H1 (cell line): Measurements from ENCODE around the gene PDE8B. TPM values are rescaled to one million over a fixed set of nuclear protein-coding genes. Genes with fewer than 3 reads are reported as not detected.
A peak's percentile ranks its signal among the peaks of the same experiment; 100 is the strongest.

Experiments
- CTCF ChIA-PET: fragments of 300-600 bp; sonication (Branson Sonifier 250); formaldehyde crosslinking; loops from one replicate; lab custom pipeline; 2021; ENCODE audit not compliant: partially characterized antibody; lab: Charles Lee
- POLR2A ChIA-PET: fragments of 300-600 bp; sonication (Branson Sonifier 250); formaldehyde crosslinking; loops from one replicate; lab custom pipeline; 2021; ENCODE audit warnings: inconsistent platforms; ENCODE audit not compliant: partially characterized antibody; lab: Charles Lee
- DNase-seq, 2 experiments: peaks; one replicate each; pipeline versions ENCODE4 v3.0.0 to v3.0.0-alpha.2; 2010 to 2022; ENCODE audit warnings: low spot score in 2 of 2, low read depth in 1 of 2, mixed read lengths in 1 of 2
- FAIRE-seq: peaks from 2 replicates; lab custom pipeline; 2011; peaks lifted over from hg19 to GRCh38; lab: Jason Lieb, UNC
- H2AFZ ChIP-seq: 2 replicates; pipeline ENCODE4 v1.8.1; 2012; ENCODE audit warnings: low read length, inconsistent platforms
- H2AK5ac ChIP-seq: 2 replicates; pipeline ENCODE4 v1.6.1; 2013; ENCODE audit warnings: low read depth, low read length
- H2BK120ac ChIP-seq: replicated peaks from 2 replicates; pipeline ENCODE3; 2013; ENCODE audit warnings: low read depth, low read length, inconsistent platforms
- H2BK12ac ChIP-seq: 2 replicates; pipeline ENCODE4 v1.6.1; 2013; ENCODE audit warnings: low read depth, low read length
- H2BK15ac ChIP-seq: 2 replicates; pipeline ENCODE4 v1.6.1; 2013; ENCODE audit warnings: low read length
- H2BK20ac ChIP-seq: 2 replicates; pipeline ENCODE4 v1.6.1; 2013; ENCODE audit warnings: low read length
- H2BK5ac ChIP-seq: 2 replicates; pipeline ENCODE4 v1.6.1; 2013; ENCODE audit warnings: low read depth, low read length
- H3K14ac ChIP-seq: 2 replicates; pipeline ENCODE4 v1.6.1; 2013; ENCODE audit warnings: inconsistent platforms; ENCODE audit not compliant: insufficient read length
- H3K18ac ChIP-seq: 2 replicates; pipeline ENCODE4 v1.6.1; 2013; ENCODE audit warnings: low read length; ENCODE audit errors: extremely low read depth
- H3K23ac ChIP-seq: 2 replicates; pipeline ENCODE4 v1.6.1; 2013; ENCODE audit warnings: inconsistent platforms; ENCODE audit not compliant: insufficient read length
- H3K23me2 ChIP-seq: 2 replicates; pipeline ENCODE4 v1.6.1; 2013; ENCODE audit warnings: low read depth, low read length
- H3K27ac ChIP-seq: 2 replicates; pipeline ENCODE4 v1.6.1; 2011; ENCODE audit warnings: low read depth, low read length, inconsistent platforms
- H3K27me3 ChIP-seq, 4 experiments: replicated peaks in 1 of 4; 1 replicate in 1 of 4; 2 replicates in 3 of 4; pipeline versions ENCODE4 v1.6.1 to v1.8.1; 2011 to 2013; ENCODE audit warnings: low read length in 3 of 4, mild to moderate bottlenecking in 3 of 4, inconsistent platforms in 2 of 4, mixed read lengths in 2 of 4, moderate library complexity in 1 of 4; ENCODE audit not compliant: control insufficient read depth in 3 of 4, insufficient read depth in 3 of 4; ENCODE audit errors: extremely low read depth in 1 of 4
- H3K36me3 ChIP-seq, 4 experiments: 2 replicates each; pipeline versions ENCODE4 v1.6.1 to v1.8.1; 2011 to 2013; ENCODE audit warnings: mild to moderate bottlenecking in 4 of 4, low read length in 3 of 4, moderate library complexity in 2 of 4, control low read depth in 1 of 4, inconsistent platforms in 1 of 4; ENCODE audit not compliant: insufficient read depth in 4 of 4, control insufficient read depth in 2 of 4
- H3K4ac ChIP-seq: replicated peaks from 2 replicates; pipeline ENCODE3; 2013; ENCODE audit warnings: low read length, low read depth, mixed read lengths, inconsistent platforms; ENCODE audit not compliant: insufficient read length
- H3K4me1 ChIP-seq, 4 experiments: replicated peaks in 1 of 4; 1 replicate in 1 of 4; 2 replicates in 3 of 4; pipeline versions ENCODE4 v1.6.1 to v1.8.1; 2011 to 2013; ENCODE audit warnings: low read length in 3 of 4, inconsistent platforms in 2 of 4, mixed read lengths in 1 of 4; ENCODE audit not compliant: insufficient read depth in 4 of 4, control insufficient read depth in 3 of 4
- H3K4me2 ChIP-seq, 2 experiments: 2 replicates each; pipeline versions ENCODE4 v1.6.1 to v1.8.1; 2011 to 2013; ENCODE audit warnings: low read depth in 2 of 2, low read length in 2 of 2, control low read depth in 1 of 2, inconsistent platforms in 1 of 2, mild to moderate bottlenecking in 1 of 2; ENCODE audit not compliant: insufficient read depth in 1 of 2
- H3K4me3 ChIP-seq, 4 experiments: fragments of 200-600, 300-600 bp in 1 of 4; sonication (generic), shearing (Covaris generic), sonication (Bioruptor Twin) in 1 of 4; 2 replicates each; pipeline versions ENCODE4 v1.5.1 to v1.8.1; 2011 to 2016; ENCODE audit warnings: low read length in 4 of 4, low read depth in 3 of 4, control low read depth in 2 of 4, inconsistent platforms in 2 of 4, mild to moderate bottlenecking in 2 of 4, mixed read lengths in 1 of 4, moderate library complexity in 1 of 4; ENCODE audit not compliant: insufficient read depth in 2 of 4; ENCODE audit errors: extremely low read depth in 1 of 4
- H3K56ac ChIP-seq: replicated peaks from 2 replicates; pipeline ENCODE3; 2013; ENCODE audit warnings: low read depth, mild to moderate bottlenecking, mixed read lengths, low read length, inconsistent platforms; ENCODE audit not compliant: insufficient read length
- H3K79me1 ChIP-seq: 2 replicates; pipeline ENCODE4 v1.6.1; 2013; ENCODE audit warnings: low read depth, low read length, control low read depth
- H3K79me2 ChIP-seq, 2 experiments: 2 replicates each; pipeline versions ENCODE4 v1.6.1 to v1.8.1; 2012 to 2013; ENCODE audit warnings: low read length in 2 of 2, mild to moderate bottlenecking in 2 of 2, inconsistent platforms in 1 of 2; ENCODE audit not compliant: insufficient read depth in 2 of 2, control insufficient read depth in 1 of 2
- H3K9ac ChIP-seq, 4 experiments: replicated peaks in 1 of 4; 1 replicate in 1 of 4; 2 replicates in 3 of 4; pipeline versions ENCODE4 v1.6.1 to v1.8.1; 2011 to 2013; ENCODE audit warnings: low read depth in 3 of 4, low read length in 3 of 4, control low read depth in 2 of 4, mild to moderate bottlenecking in 2 of 4, moderate library complexity in 2 of 4, inconsistent platforms in 1 of 4; ENCODE audit errors: extremely low read depth in 1 of 4
- H3K9me3 ChIP-seq, 2 experiments: 2 replicates each; pipeline versions ENCODE4 v1.6.1 to v1.8.1; 2012 to 2013; ENCODE audit warnings: mild to moderate bottlenecking in 2 of 2, moderate library complexity in 2 of 2, control low read depth in 1 of 2, inconsistent platforms in 1 of 2, low read depth in 1 of 2, low read length in 1 of 2, mixed read lengths in 1 of 2; ENCODE audit not compliant: insufficient read depth in 2 of 2
- H4K20me1 ChIP-seq, 2 experiments: replicated peaks in 1 of 2; 2 replicates each; pipeline versions ENCODE3 to v1.8.1; 2011 to 2013; ENCODE audit warnings: inconsistent platforms in 2 of 2, low read length in 2 of 2, mild to moderate bottlenecking in 1 of 2; ENCODE audit not compliant: insufficient read depth in 2 of 2, control insufficient read depth in 1 of 2
- H4K5ac ChIP-seq: 2 replicates; pipeline ENCODE4 v1.6.1; 2013; ENCODE audit warnings: low read length, low read depth, mixed read lengths, inconsistent platforms; ENCODE audit not compliant: insufficient read length
- H4K8ac ChIP-seq: 2 replicates; pipeline ENCODE4 v1.8.0; 2013; ENCODE audit warnings: mild to moderate bottlenecking, moderate library complexity, low read length, inconsistent platforms; ENCODE audit not compliant: insufficient read depth; ENCODE audit errors: extremely low read depth
- H4K91ac ChIP-seq: replicated peaks from 2 replicates; pipeline ENCODE3; 2013; ENCODE audit warnings: low read length, mixed read lengths, inconsistent platforms; ENCODE audit not compliant: insufficient read length
- KDM5A ChIP-seq: fragments of 200-600 bp; IDR thresholded peaks from 2 replicates; pipeline ENCODE4 v1.7.1; 2012; ENCODE audit warnings: mild to moderate bottlenecking, low read length, inconsistent platforms, mixed read lengths
- SP2 ChIP-seq: IDR thresholded peaks from 2 replicates; pipeline ENCODE4 v1.6.1; 2012; ENCODE audit warnings: mild to moderate bottlenecking, low read length, inconsistent platforms
- SRF ChIP-seq: IDR thresholded peaks from 2 replicates; pipeline ENCODE4 v1.6.1; 2011; ENCODE audit warnings: mild to moderate bottlenecking, low read depth, low read length, moderate library complexity
- ZNF274 ChIP-seq: IDR thresholded peaks from 2 replicates; pipeline ENCODE4 v1.7.0; 2012; ENCODE audit warnings: low read length, borderline replicate concordance; ENCODE audit errors: extremely low read depth
- WGBS, 2 experiments: shearing (Covaris generic) in 1 of 2; methylation state at CpG; one replicate each; pipeline versions ENCODE4 v1.1.6 to v1.1.7; 2013 to 2015; ENCODE audit warnings: low lambda C conversion rate in 2 of 2, mixed read lengths in 2 of 2, inconsistent platforms in 1 of 2, low coverage in 1 of 2, missing lambda C conversion rate in 1 of 2; ENCODE audit not compliant: insufficient replicate concordance in 2 of 2, insufficient coverage in 1 of 2, insufficient read length in 1 of 2; ENCODE audit errors: extremely low coverage in 1 of 2, missing lambda C conversion rate in 1 of 2; 5-methylcytosine and 5-hydroxymethylcytosine counted together
- polyA plus RNA-seq, 7 experiments: library from polyadenylated mRNA; depleted of rRNA in 3 of 7; stranded (reverse) in 5 of 7; unstranded in 2 of 7; fragments of >200 nt in 5 of 7; fragments of 200-250 nt in 2 of 7; gene quantifications; 1 replicate in 5 of 7; 2 replicates in 1 of 7; 4 replicates in 1 of 7; pipeline versions ENCODE4 v1.2.1 to v1.2.3, GENCODE V29; 2011 to 2013; ENCODE audit warnings: missing spikeins in 2 of 7, mixed read lengths in 2 of 7
- total RNA-seq: library from RNA; stranded (reverse); fragmentation: NEBNext Ultra II Directional; extraction: Animal tissue kit (Norgen Biotek cat#: 25700); gene quantifications from 2 replicates; pipeline ENCODE4 v1.2.1, GENCODE V29; 2021

Gene PDE8B
- total and polyA plus RNA-seq, 2 of the 8 experiments (the other 6 are each of a cell fraction or from before 2014, with no cell fraction given) = 0.32 to 1.1 TPM

- H3K4me2 ChIP-seq = no peak overlapping the region
- no peaks in the 10 kb centered on the region for H3K9me3 ChIP-seq
- ChIA-PET POLR2A (interaction anchor here (0.5 to 1.4 kb wide), 2 partner anchors 293 to 1029 kb away, joined by 3 read pairs; partner anchors contain the start of gene ZBED3), CTCF (interaction anchor here (0.6 to 0.9 kb wide), 2 partner anchors 46 to 686 kb away, joined by 3 read pairs; no protein-coding TSS in a partner anchor)
- no peak overlapping the region for H4K5ac ChIP-seq
- H4K91ac ChIP-seq = no peak overlapping the region
- no peak overlapping the region for H2BK120ac ChIP-seq
- no peak overlapping the region for H2BK15ac ChIP-seq
- H2AFZ ChIP-seq = no peak overlapping the region
- H3K14ac ChIP-seq = no peak overlapping the region
- 90% methylated on average over 4 of the region's 4 CpGs; no CpG with 5 or more reads in 1 of the 2 experiments for WGBS, 2 experiments
- H3K4me3 ChIP-seq = no peak overlapping the region
- no peaks in the 10 kb centered on the region for H4K20me1 ChIP-seq
- H2BK5ac ChIP-seq = no peak overlapping the region
- H2BK12ac ChIP-seq = 0 out of 2 replicates have a peak overlapping the region, but pooled peaks have one; percentile 12
- H3K79me1 ChIP-seq = no peaks in the 10 kb centered on the region
- H4K8ac ChIP-seq = no peak overlapping the region
- H3K27me3 ChIP-seq = no peaks in the 10 kb centered on the region
- no peaks in the 10 kb centered on the region for H3K23me2 ChIP-seq
- H3K79me2 ChIP-seq = no peaks in the 10 kb centered on the region
- no peak overlapping the region for H3K18ac ChIP-seq
- DNase-seq (no peak), FAIRE-seq (no peak)
- H3K4me1 ChIP-seq = peaks cover 0 to 12% (median 6%) of the 10 kb centered on the region in 4 experiments; a peak in 2 of 7 replicates
- no peak overlapping the region for H2BK20ac ChIP-seq
- H3K36me3 ChIP-seq = no peaks in the 10 kb centered on the region; a peak in 1 of 8 replicates
- no peak overlapping the region for H3K9ac ChIP-seq
- no peak overlapping the region for H3K56ac ChIP-seq
- no peak overlapping the region for H3K27ac ChIP-seq
- 0 out of 2 replicates have a peak overlapping the region, but pooled peaks have one; percentile 33 for H2AK5ac ChIP-seq
- TF ChIP-seq ZNF274 (no peak), KDM5A (no peak), SRF (0 out of 2 replicates have a peak, but pooled peaks have one; percentile 13), SP2 (no peak)
- no peak overlapping the region for H3K4ac ChIP-seq
- no peak overlapping the region for H3K23ac ChIP-seq
Measured at GRCh38 chr5:77380636-77381035, 170.2 kb downstream of the PDE8B start.
